Stimulated activated CD8-positive, alpha-beta memory T cell treated with anti-CD3 and anti-CD28 coated beads, Interleukin-2, amount 100 ng/mL, for 48 hours (primary cell): Measurements from ENCODE around the gene EEA1.
"Not testable (repeated sequence)": the region's sequence is repeated elsewhere in the genome, so short reads cannot be mapped to it uniquely, and the experiment has no call there.

Experiments
- DNase-seq, 2 donors: peaks; one replicate each; pipeline ENCODE4 v3.0.0-alpha.2; 2020; ENCODE audit warnings: low read depth in 2 of 2

EEA1 gene

GRCh38 chr12:92810370-92810769, 118.7 kb downstream of the EEA1 start:
- no peak for DNase-seq

- DNase-seq: no peak
Observed at GRCh38 chr12:92803903-92804302, 125.2 kb downstream of the EEA1 start.

- no peak for DNase-seq
Observed at GRCh38 chr12:92802906-92803305, 126.2 kb downstream of the EEA1 start.

GRCh38 chr12:92796650-92797049, 132.4 kb downstream of the EEA1 start:
- DNase-seq: no peak

GRCh38 chr12:92794814-92795213, 134.3 kb downstream of the EEA1 start:
- DNase-seq: no peak

GRCh38 chr12:92794356-92794755, 134.7 kb downstream of the EEA1 start:
- not testable (repeated sequence) for DNase-seq

GRCh38 chr12:92786045-92786444, 143.1 kb downstream of the EEA1 start:
- DNase-seq: no peak

GRCh38 chr12:92785563-92785950, 143.5 kb downstream of the EEA1 start:
- no peak for DNase-seq

- DNase-seq: no peak
Observed at GRCh38 chr12:92784797-92785562, 144.1 kb downstream of the EEA1 start.

GRCh38 chr12:92784356-92784755, 144.7 kb downstream of the EEA1 start:
- no peak for DNase-seq

- no peak for DNase-seq
Observed at GRCh38 chr12:92779902-92780301, 149.2 kb downstream of the EEA1 start.

- DNase-seq: no peak
Observed at GRCh38 chr12:92778525-92778924, 150.6 kb downstream of the EEA1 start.

GRCh38 chr12:92775416-92775815, 153.7 kb downstream of the EEA1 start:
- no peak for DNase-seq

- no peak for DNase-seq
Observed at GRCh38 chr12:92771001-92771400, 158.1 kb downstream of the EEA1 start.

- no peak for DNase-seq
Observed at GRCh38 chr12:92769124-92769901, 159.8 kb downstream of the EEA1 start.

- DNase-seq: no peak
Observed at GRCh38 chr12:92765871-92766270, 163.2 kb downstream of the EEA1 start.

- DNase-seq: no peak
Observed at GRCh38 chr12:92764831-92765230, 164.3 kb downstream of the EEA1 start.

- DNase-seq: no peak
Observed at GRCh38 chr12:92762773-92763172, 166.3 kb downstream of the EEA1 start.

GRCh38 chr12:92759634-92760268, 169.3 kb downstream of the EEA1 start:
- DNase-seq: no peak

GRCh38 chr12:92757597-92758121, 171.4 kb downstream of the EEA1 start:
- no peak for DNase-seq

GRCh38 chr12:92756898-92757596, 172.0 kb downstream of the EEA1 start:
- no peak for DNase-seq
